Nucleus accumbens (tissue), 56 donors: Measurements from ENCODE around the gene RC3H2.

Source experiments
- DNase-seq, 56 donors: peaks; one replicate each; lab custom pipeline; 2025; lab: John Stamatoyannopoulos, UW

Gene RC3H2, protein sequence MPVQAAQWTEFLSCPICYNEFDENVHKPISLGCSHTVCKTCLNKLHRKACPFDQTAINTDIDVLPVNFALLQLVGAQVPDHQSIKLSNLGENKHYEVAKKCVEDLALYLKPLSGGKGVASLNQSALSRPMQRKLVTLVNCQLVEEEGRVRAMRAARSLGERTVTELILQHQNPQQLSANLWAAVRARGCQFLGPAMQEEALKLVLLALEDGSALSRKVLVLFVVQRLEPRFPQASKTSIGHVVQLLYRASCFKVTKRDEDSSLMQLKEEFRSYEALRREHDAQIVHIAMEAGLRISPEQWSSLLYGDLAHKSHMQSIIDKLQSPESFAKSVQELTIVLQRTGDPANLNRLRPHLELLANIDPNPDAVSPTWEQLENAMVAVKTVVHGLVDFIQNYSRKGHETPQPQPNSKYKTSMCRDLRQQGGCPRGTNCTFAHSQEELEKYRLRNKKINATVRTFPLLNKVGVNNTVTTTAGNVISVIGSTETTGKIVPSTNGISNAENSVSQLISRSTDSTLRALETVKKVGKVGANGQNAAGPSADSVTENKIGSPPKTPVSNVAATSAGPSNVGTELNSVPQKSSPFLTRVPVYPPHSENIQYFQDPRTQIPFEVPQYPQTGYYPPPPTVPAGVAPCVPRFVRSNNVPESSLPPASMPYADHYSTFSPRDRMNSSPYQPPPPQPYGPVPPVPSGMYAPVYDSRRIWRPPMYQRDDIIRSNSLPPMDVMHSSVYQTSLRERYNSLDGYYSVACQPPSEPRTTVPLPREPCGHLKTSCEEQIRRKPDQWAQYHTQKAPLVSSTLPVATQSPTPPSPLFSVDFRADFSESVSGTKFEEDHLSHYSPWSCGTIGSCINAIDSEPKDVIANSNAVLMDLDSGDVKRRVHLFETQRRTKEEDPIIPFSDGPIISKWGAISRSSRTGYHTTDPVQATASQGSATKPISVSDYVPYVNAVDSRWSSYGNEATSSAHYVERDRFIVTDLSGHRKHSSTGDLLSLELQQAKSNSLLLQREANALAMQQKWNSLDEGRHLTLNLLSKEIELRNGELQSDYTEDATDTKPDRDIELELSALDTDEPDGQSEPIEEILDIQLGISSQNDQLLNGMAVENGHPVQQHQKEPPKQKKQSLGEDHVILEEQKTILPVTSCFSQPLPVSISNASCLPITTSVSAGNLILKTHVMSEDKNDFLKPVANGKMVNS

DNA sequence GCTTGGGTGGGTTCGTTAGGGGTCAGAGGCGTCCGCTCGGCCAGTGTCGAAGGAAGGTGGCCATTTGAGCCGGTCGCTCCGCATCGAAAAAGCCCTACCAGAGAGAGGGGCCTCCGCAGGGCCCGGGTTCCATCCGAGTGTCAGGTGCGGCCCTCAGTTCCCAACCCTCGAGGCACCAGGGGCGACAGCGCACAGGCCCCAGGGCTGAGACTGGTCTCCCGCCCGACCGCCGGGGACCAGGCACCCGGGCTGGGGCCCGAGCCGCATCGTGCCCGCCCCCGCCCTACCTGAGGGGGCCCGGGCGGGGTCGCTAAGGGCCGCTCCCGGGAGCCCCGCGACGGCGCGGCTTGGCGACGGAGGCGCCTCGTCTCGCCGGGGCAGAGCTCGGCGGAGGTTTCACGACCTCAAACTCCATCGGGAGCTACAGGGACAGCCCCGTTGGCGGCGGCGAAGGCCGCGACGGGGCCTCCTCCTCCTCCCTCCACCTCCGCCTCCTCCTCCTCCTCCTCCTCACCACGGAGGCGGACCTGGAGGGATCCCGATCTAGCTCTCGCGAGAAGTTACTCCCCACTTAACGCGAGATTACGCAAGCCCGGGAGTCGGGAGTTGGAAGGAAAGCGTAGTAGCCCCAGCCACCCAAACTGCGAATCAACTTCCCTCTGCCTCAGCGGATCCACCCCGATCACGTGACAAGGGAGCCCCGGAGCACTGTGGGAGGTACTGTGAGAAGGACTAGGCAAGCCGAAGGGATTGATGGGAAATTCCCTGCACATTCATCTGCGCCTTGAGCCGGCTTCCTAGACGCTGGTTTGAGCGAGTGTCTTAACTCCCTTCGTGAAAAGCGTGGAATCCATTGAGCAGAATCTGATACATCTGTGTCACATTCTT is at the start of gene RC3H2:
Gene RC3H2 (minus strand): TSS at position 537 of the 888 bp plus-strand sequence. CDS start 7,850 bp downstream, outside the sequence.
- DNase-seq = peak; percentile 72 to 100 (median 99)

DNA sequence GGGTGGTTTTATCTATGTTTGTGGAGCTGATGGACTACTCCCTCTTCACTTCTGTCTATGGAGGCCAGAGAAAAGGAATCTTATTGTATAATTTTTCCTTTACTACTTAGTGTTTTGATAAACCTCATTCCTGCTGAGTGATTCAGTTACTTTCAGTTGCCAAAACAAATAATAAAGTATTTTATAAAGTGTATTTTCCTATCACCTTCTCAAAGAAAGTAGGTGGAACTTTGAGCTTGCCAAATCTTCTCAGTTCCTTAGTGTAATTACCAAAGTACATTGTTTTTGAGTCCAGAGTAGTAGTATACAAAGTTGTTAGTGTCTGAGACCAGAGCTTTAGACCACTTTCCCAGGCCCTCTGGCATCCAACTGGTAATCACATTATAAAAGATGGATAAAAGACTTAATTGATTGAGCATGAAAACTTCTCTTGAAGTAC is 49.1 kb upstream of the RC3H2 start:
- DNase-seq = no peak

DNA sequence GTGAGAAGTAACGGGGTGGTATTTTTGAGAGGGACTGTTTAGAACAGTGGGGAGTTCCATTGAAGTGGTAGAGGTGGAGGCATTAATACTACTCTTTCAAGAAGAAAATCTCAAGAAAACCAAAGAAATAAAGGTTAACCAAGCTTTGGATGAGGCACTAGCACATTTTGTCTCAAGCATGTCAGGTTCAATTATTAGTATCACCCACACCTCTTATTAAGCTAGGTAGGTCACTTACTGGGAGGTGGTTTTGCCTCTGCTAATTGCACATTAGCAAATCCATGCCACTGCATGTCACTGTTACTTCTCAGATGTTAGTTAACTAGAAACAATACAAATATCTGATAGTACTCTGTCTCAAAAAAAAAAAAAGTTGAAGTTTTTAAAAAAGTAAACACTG is 45.9 kb upstream of the RC3H2 start:
- DNase-seq = no peak

DNA sequence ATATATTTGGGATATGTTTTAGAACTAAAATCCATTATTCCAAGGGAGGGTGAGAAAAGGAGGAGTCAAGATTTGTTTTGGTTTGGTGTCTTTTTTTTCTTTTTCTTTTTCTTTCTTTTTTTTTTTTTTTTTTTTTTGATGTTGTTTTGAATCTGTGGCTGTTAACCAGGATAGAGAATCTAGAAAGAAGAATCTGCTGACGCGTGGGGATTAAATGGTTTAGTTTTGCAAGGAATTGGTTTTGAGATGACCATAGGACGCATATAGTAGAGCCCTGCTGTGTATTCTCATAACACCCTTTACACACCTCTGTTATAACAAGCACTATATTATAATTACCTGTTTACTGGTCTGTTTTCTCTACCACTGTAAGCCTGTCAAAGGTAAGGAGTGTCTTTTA is 45.1 kb upstream of the RC3H2 start:
- no peak for DNase-seq

DNA sequence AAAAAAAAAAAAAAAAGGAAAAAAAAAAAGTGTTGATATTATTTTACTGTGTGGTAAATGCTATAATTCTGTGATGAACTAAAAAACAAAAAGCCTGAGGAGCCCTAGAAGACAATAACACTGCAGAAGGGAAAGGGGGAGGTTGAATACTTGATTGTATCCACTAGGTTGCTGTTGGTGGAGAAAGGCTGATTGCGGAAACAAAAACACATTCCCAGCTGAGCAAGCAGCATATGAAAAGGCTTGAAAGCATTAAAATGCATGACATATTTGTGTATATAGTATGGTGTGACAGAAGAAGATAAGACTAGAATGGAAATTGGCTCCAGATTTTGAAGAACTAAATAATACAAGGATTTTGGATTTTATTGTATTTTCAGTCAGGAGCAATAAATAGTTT is 44.5 kb upstream of the RC3H2 start:
- DNase-seq = no peak

DNA sequence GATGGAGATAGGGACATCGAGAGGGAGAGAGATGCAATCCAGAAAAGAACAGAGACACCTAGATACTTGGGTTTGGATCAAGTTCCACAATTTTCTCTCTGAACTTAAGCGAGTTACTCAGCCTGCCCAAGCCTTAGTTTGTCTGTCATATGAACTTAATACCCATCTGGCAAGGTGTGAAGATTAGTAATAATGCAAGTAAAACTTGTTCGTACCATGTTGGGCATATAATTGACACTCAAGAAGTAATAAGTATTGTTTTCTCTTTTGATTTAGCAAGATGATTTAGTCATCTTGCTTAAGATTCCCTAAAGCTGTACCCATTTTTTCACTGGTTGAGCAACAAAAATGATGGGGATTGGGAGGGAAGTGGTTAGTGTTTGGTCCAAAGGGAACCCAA is 43.2 kb upstream of the RC3H2 start:
- DNase-seq = no peak

DNA sequence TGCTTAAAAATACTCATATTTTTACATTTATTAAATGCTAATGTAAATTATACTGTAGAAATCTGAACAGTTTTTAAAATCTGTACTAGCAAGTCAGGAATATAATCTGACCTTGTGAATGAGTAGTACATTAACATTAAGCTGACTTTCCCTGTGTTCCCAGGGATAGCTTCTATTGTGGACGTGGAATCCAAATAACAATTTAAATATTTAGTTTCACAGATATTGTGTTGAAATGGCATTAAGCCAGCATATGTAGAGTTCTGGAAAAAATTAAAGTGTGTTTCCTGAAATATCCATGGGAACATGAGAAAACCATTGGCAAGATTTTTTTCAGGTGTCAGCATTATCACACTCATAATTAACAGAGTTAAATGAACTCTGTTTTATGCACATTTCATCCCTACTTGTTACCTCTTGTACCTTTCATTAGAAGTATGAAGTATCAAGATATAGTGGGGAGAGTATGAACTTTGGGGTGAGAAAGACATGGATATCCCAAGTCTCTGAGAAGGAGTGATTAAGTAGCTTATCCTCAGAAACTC is 41.4 kb upstream of the RC3H2 start:
- DNase-seq = no peak

DNA sequence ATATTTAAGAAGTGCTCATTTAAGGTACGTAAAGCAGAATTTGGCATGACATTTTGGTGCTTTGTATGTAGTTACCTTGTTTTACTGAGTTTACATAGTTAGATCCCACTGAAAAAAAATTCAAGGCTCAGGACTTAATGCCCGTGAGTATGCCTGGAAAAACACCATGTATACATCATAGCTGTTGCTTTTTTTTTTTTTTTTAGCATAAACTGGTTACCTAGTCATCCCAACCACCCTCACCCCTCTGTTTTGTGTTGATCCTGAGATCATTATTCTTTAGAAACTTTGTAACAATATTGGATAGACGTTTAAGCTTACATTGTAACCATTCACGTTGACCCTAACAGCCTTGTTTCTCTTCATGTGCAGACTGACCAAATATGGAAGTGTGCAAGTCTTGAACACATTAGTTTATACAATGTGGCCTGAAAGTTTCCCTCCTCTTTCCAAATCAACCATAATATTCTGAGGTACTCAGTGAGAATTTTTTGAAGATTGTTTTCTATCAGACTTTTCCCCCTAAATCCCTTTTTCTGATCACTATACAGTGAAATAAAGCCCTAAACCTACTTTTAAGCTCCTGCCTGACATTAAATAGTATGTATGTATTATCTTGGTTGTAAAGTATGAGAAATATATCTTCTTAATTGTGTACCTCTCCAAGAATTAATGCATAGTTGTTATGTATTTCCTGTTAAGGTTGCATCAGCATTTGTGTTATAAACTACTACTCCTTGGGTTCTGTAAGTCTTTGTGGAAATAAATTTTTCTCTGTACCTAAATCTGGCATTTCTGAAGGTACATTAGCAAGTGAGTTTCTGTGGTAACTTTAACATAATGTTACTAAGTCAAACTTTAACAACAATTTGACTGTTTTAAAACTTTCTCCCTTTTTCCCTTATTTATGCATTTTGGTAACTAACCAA is 40.1 kb upstream of the RC3H2 start:
- no peak for DNase-seq

DNA sequence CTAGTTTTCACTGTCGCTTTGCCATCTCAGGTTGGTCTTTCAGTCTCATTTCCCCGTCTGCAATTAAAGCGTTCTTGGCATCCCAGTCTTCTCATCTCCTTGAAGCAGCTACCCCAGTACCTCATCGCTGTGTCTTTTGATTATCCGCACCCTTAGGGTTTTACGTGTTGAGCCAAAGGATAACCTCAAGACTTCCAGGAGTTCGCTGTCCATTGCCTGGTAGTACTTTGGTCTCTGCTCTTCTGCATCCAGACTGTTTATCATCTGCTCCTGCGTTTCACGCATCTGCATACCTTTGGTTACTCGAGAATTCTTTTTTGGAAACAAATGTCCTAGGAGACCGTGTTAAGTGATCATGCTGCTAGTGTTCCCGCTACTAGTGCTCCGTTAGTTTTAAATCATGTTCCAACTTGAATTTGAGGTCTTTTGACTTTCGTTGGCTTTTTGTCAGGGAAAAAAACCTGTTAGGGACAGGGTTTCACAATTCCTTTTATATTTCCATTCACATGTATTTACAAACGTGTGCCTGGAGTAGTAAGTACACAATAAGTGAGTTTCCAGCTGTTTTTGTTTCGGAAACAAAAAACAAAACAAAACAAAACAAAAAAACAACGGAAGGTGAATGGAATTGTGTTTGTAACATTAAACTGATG is 36.5 kb upstream of the RC3H2 start:
- DNase-seq = peak in 6 of 56 donors; percentile 8 to 56 (median 26)

DNA sequence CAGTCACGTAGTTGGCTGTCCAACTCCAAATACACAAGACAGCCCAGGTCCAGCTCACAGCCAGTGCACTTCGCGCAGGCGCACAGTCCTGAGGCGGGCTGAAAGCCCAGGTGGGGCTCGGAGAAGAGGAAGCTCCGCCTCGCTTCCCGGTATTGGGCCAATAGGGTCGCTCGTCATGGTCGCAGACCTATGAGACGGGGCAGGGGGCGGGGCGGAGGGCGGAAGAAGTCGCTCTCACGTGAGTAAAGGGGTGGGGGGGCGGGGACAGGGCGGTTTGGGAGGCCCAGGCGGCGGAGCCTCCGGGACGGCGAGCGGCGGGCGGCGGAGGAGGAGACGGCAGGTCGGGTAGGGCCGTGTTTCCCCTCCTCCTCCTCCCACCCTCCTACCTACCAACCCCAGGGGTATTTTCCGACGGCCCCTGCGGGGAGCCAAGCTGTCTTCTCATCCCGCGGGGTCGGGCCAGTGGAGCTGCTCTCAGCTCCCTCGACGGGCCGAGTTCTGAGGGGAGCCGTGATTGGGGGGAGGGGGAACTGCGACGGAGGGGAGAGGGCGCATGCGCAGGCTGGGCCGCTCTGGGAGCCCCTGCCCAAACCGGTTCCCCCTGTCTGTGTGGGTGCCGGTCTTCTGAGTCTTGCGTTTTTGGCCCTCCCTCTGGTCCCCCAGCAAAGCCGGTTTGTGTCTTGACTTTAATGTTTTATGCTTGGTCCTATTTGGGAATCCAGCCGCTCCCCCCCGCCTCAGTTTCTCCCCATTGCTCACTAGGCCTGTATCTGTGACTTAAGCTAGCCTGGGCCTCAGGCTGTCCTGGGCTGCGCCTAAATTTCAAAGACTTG is 35.8 kb upstream of the RC3H2 start, which contains the start of gene RABGAP1:
Gene RABGAP1 (plus strand): TSS at position 272 of the 833 bp plus-strand sequence. CDS start 16,040 bp downstream, outside the sequence.
- peak; percentile 81 to 99 (median 97) for DNase-seq

DNA sequence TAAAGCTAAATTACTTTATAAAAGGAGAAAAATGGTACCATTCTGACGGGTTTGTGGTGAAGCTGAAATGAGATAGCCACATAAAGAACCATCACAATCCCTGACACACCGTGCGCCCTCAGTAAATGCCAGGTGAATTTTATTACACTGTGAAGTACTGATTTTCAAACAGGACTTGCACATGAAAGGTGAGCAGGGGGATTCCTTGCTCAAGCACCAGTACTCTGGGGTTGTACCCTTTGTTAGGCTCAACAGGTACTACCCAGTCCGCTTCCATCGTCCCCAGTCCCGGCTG is 35.2 kb upstream of the RC3H2 start:
- no peak for DNase-seq

DNA sequence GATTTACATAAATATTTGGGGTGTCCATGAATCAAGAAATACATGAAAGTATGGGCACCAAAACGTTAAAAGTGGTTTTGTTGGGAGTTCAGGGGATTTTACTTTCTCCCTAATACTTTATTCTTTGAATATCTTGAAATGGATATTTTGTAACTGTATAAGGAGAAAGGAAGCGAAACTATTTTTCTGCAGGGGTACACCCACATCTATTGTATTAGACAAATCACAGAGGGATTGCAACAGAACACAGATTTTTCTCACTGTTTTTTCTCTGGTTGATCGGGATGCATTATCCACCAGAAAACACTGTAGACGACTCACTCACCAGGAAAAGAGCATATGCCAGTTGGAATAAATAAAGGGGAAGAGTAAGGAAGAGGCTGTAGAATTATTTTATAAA is 34.4 kb upstream of the RC3H2 start:
- DNase-seq = no peak

DNA sequence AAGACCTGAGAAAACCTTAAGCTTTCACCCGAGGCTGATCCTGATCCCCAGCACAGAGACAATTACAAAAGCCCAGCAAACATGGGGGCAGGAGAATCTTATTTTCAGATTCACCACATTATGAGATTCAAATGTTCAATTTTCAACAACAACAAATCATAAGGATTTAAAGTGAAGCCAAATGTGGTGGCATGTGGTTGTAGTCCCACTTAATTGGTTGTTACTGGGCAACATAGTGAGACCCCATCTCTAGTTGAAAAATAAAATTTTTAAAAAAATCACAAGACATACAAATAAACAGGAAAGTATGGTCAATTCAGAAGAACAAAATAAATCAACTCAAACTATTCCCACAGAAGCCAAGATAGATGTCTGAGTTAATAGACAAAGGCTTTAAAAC is 31.7 kb upstream of the RC3H2 start:
- DNase-seq = no peak

DNA sequence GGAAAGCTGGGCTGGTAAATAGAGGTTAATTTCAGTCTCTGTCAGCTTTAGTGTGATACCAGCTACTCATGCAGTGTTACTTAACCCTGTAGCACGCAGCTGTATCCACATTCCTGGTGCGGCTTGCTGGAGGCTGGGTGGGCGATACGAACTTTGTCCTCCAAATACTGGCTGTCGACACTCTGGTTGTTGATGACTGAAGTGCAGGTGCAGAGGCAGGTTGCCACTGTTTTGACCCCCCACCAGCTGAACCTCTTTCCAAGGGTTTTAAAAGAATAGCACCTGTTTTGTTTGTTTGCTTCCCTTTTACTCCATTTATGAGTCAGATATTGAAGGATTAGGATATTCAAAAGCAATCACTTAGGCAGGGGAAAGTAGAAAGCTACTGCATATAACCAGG is 31.3 kb upstream of the RC3H2 start:
- DNase-seq = no peak

DNA sequence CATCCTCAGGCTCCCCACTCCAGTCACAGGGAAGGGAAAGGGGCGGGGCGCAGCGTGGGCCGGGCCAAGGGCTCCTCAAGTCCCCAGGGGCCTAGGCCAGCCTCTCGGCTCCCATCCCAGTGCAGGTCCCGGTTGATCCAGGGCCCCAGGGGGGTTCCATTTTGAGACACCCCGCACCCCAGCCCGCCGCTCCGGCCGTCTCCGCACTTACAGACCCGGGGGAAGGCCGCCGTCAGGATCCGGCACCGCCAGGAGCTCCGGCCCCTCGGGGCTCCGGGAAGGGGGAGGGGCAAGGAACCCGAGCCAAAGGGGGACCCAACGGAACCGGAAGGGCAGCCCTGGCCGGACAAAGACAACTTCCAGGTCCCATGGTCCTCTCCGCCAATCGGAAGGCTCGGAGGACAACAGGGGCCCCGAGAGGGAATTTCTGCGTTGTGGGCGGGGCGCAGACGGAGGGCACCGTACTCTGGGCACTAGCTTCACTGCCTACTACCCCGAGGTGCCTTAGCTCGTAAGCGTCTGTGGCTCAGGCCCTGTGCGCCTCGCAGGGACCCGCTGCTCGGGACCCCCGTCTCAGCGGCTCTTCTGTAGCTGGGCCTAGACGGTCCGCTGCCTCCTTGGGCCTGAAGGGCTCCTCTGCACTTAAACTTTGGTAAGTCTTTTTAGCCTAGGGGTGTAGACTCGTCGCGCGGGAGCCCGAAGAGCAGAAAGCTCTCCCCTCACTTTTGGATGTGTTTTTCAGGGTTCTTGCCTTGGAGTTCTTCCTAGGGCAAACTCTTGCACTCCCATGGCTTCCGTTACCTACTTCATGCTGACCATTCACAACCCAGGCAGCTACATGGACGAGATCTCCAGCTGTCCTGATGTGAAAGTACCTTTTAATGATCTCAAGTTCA is 26.3 kb upstream of the RC3H2 start, which contains the start of gene ZBTB26:
Gene ZBTB26 (minus strand): TSS at position 287 of the 896 bp plus-strand sequence. CDS start 11,578 bp downstream, outside the sequence.
- DNase-seq = peak; percentile 71 to 98 (median 93)
